BLaER1 treated with 17β-estradiol and CSF1 and Interleukin-3, amounts not matched to agents 10 nM and 100 nM (cell line): Measurements from ENCODE around the gene CACNB4.

Experiments used
- H3K27ac ChIP-seq, 11 experiments: shearing (Covaris generic); formaldehyde crosslinking; 2 replicates each; pipeline ENCODE4 v1.8.1; 2022
- H3K27me3 ChIP-seq, 11 experiments: shearing (Covaris generic); formaldehyde crosslinking; 2 replicates each; pipeline ENCODE4 v1.8.1; 2022
- H3K36me3 ChIP-seq, 11 experiments: shearing (Covaris generic); formaldehyde crosslinking; 2 replicates each; pipeline ENCODE4 v1.8.1; 2022
- H3K4me1 ChIP-seq, 10 experiments: shearing (Covaris generic); formaldehyde crosslinking; 2 replicates each; pipeline ENCODE4 v1.8.1; 2022
- H3K4me2 ChIP-seq, 11 experiments: shearing (Covaris generic); formaldehyde crosslinking; 2 replicates each; pipeline ENCODE4 v1.8.1; 2022
- H3K4me3 ChIP-seq, 10 experiments: shearing (Covaris generic); formaldehyde crosslinking; 2 replicates each; pipeline ENCODE4 v1.8.1; 2022
- H3K9ac ChIP-seq, 11 experiments: shearing (Covaris generic); formaldehyde crosslinking; 2 replicates each; pipeline ENCODE4 v1.8.1; 2022
- H3K9me3 ChIP-seq, 11 experiments: shearing (Covaris generic); formaldehyde crosslinking; replicated peaks in 1 of 11; 2 replicates each; pipeline ENCODE4 v1.8.1; 2022
- H4K20me1 ChIP-seq, 11 experiments: shearing (Covaris generic); formaldehyde crosslinking; 2 replicates each; pipeline ENCODE4 v1.8.1; 2022
- Cebpa-rat ChIP-seq, 11 experiments: shearing (Covaris generic); IDR thresholded peaks; 2 replicates each; pipeline ENCODE4 v1.8.1; 2022

Gene CACNB4

DNA sequence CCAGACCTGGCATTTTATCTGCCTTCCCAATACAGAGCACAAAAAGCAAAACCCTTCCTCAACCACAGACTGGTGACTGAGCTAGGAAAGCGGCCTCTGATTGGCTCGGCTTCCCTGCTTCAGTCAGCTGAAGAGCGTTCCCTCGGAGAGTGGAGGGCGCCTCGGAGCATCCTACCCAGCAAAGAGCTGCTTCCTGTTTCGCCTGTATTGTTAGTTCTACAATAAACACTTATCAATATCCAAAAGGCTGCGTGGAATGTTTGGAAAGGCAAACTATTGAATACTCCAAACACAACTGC lies 125.0 kb downstream of the CACNB4 start:
- Histone ChIP-seq H3K4me3 (no peak overlapping the region), H3K9me3 (no peaks in the 10 kb centered on the region), H3K4me2 (no peak overlapping the region), H3K27ac (no peak overlapping the region), H4K20me1 (no peaks in the 10 kb centered on the region), H3K36me3 (no peaks in the 10 kb centered on the region), H3K4me1 (no peaks in the 10 kb centered on the region), H3K27me3 (no peaks in the 10 kb centered on the region), H3K9ac (no peak overlapping the region)
- no peak for TF ChIP-seq Cebpa-rat (IDR thresholded peaks at IDR 0.05)

DNA sequence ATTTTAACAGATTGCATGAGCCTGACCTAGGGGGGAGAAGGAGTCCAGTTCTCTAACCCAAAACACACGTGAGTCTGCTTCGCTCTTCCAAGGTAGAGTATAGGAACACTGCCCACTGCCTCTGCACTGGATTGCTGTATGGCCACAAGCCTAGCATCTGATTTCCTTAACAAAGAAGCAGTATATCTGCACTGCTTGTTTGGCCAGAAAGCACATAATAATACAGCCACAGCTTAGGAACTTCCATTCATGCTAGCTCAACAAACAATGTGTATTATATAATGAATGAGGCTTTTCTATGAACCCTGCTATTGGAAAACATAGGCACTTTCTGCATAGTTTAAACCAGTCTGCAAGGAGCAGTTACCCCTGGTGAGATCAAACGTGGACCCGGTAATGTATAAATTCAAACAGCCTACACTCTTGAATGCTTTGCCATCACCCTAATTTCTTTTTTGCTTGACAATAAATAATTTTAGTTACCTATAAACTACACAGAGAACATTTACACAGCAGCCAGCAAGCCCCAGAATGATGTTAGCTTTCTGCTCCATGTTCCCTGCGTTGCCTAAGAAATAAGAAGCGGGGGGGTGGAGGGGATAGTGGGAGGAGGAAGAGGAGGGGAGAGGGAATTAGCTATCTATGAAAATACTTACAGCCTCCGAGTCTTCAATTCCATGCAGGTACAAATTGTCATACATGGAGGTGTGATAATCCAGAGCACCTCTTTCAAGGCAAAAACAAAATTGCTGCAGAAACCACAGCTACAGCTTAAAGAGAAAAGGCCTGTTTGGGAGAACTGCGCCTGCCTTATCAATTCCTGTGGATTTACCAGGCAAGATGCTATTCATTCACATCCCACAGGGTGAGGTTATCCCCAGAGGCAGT lies 125.6 kb downstream of the CACNB4 start:
- no peak overlapping the region for H3K9ac ChIP-seq

DNA sequence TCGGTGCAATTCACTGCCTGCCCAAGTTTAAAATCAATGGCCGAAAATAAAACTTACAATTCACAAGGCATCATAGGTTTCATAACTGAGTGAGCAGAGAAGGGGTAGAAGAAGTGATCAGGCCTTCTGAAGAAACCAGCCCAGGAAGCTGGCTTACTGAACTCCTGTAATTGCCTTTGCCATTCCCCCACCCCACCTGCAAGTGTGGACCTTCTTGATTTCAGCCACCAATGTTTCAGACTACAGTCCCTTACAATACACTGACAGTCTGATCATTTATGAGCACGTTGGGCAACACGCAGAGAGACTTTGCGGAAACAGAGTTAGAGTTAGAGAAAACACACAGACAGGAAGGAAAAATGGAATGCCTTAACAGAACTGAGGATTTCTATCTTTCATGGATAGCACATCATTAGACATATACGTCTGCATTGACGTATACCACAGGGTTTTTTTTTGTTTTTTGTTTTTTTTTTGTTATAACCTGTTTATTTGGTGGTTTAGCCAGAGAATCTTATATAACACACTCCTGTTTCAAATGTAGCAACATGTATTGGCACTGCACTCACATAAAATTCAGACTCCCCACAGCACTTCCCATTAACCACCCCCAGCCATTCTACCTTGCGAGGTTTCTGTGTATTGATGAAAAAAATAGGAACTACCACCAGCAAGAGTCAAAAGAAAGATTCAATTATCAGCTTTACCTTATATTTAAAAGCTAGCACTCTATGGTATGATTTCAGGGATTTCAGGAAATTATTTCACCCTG lies 126.4 kb downstream of the CACNB4 start:
- Histone ChIP-seq H3K36me3 (no peaks in the 10 kb centered on the region), H3K4me1 (no peaks in the 10 kb centered on the region), H3K27me3 (no peaks in the 10 kb centered on the region), H3K9me3 (no peaks in the 10 kb centered on the region), H3K4me2 (no peak overlapping the region), H3K27ac (no peak overlapping the region), H3K4me3 (no peak overlapping the region), H3K9ac (no peak overlapping the region), H4K20me1 (no peaks in the 10 kb centered on the region)
- no peak for TF ChIP-seq Cebpa-rat (IDR thresholded peaks at IDR 0.05)

More for the DNA sequence above, 125.6 kb downstream of the CACNB4 start:
- H3K36me3 ChIP-seq: no peaks in the 10 kb centered on the region
- no peaks in the 10 kb centered on the region for H4K20me1 ChIP-seq
- H3K27me3 ChIP-seq: no peaks in the 10 kb centered on the region
- no peak overlapping the region for H3K4me2 ChIP-seq
- H3K9me3 ChIP-seq: no peaks in the 10 kb centered on the region
- no peak overlapping the region for H3K4me3 ChIP-seq
- no peak overlapping the region for H3K27ac ChIP-seq
- no peak for TF ChIP-seq Cebpa-rat (IDR thresholded peaks at IDR 0.05)
- no peaks in the 10 kb centered on the region for H3K4me1 ChIP-seq

DNA sequence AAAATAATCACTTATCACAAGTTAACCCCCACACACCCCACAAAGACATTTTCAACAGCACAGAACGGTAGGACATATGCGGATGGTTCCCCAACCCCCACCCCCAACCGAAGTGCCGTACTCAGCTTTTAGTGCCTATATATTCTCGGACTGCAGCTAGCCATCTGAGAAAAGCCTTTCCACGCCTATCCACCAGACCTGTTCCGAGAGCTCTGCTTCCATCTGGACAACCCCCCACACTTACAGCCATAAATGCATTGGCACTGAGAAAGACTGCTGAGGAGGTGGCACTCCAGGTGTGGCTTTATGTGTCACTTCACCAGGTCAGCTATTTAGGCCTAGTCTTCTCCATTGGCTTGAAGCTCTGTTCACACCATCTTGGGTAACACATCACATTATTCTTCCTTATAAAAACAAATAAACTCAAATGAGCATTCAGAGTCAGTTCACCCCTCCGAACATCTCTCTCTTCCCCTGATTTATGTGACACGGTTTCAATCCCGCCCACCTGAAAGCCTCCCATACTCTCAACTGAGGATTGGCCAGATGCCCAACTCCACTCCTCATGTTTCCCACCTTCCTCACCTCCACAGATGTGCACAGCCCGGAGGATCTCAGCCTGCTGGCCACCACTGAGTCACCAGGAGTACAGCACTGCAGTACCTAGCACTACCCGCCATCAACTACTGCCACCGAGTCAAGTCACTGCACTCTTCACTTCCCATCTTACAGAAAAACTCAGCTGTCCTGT lies 127.4 kb downstream of the CACNB4 start:
- H3K4me3 ChIP-seq: no peak overlapping the region
- no peaks in the 10 kb centered on the region for H3K36me3 ChIP-seq
- H3K27me3 ChIP-seq: no peaks in the 10 kb centered on the region
- H3K4me2 ChIP-seq: no peak overlapping the region
- TF ChIP-seq Cebpa-rat (IDR thresholded peaks at IDR 0.05): no peak
- H3K27ac ChIP-seq: no peak overlapping the region
- no peaks in the 10 kb centered on the region for H3K4me1 ChIP-seq
- no peaks in the 10 kb centered on the region for H3K9me3 ChIP-seq
- no peak overlapping the region for H3K9ac ChIP-seq
- no peaks in the 10 kb centered on the region for H4K20me1 ChIP-seq

DNA sequence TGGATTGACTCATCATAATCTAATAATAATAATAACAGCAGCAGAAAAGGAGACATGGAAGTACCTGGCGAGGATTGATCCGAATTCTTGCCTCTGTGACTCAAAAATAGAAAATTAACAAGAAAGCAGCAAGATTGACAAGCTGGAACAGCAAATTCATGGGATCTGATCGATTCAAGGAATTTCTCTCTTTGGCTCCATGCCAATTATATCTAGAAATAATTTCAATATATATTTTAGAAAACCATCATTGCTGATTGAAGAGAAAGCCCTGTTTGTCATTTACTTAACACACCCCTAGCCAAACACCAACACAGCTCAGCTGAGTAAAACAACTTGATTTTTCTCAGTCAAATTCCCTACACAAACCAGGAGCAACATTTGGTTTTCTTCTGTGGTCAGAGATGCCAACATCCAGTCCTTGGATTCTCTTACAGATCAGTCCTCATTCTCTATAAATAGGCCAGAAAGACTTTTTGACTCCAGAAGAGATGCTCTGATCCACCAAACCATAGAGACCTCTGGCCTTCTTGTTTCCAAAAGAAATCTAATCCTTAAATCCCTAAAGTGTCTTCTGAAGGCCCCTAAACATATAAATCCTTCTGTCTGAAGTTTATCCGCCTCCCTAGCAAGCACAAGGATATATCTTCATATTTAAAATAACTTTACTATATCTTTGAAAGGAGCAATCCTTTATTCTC lies 129.9 kb downstream of the CACNB4 start:
- H3K4me3 ChIP-seq: no peak overlapping the region
- H3K4me2 ChIP-seq: no peak overlapping the region
- no peaks in the 10 kb centered on the region for H4K20me1 ChIP-seq
- no peaks in the 10 kb centered on the region for H3K4me1 ChIP-seq
- H3K27ac ChIP-seq: no peak overlapping the region
- no peaks in the 10 kb centered on the region for H3K9me3 ChIP-seq
- H3K9ac ChIP-seq: no peak overlapping the region
- no peaks in the 10 kb centered on the region for H3K36me3 ChIP-seq
- H3K27me3 ChIP-seq: no peaks in the 10 kb centered on the region
- TF ChIP-seq Cebpa-rat (IDR thresholded peaks at IDR 0.05): no peak

DNA sequence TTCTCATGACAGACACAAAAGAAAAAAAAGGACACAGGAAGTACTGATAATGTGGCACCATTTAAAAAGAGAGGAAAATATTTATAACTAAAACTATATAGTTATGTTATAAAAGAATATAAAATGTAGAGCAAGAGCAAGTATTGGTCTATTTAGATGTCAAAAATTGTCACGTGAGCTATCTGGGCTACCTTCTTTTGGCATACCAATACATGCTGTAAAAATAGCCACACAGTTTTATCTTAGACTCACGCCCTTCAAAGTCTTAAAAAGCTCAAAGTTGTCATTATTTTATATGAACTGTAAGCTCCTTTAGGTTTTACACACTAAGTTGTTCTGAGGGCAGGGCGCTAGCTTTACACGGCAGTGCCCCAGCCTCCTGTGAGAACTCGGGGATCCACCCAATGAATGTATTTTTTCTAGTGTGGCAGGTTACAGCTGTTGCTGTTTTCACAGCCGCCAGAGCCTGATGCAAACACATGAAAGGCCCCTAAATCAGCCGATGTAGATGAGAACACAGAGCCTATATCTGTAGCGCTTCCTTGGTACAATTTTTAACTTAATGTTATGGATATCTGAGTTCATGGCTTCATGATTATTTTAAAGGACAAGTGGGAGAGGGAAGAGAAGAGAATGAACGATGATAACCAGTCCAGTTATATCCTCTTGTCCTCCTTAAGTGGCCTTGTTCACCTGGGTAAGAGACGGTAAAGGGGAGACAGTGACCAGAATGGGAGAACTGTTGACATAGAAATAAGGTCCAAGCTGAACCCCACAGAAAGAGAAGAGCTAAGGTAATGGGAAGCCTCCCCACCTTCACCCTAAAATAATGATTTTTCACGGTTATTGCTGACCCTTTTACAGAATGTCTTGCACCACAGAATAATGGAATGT lies 130.8 kb downstream of the CACNB4 start:
- H3K27me3 ChIP-seq: no peaks in the 10 kb centered on the region
- no peak overlapping the region for H3K27ac ChIP-seq
- no peak for TF ChIP-seq Cebpa-rat (IDR thresholded peaks at IDR 0.05)
- no peak overlapping the region for H3K9ac ChIP-seq
- H3K4me3 ChIP-seq: no peak overlapping the region
- no peaks in the 10 kb centered on the region for H3K9me3 ChIP-seq
- H3K36me3 ChIP-seq: no peaks in the 10 kb centered on the region
- H3K4me2 ChIP-seq: no peak overlapping the region
- no peaks in the 10 kb centered on the region for H3K4me1 ChIP-seq
- H4K20me1 ChIP-seq: no peaks in the 10 kb centered on the region

DNA sequence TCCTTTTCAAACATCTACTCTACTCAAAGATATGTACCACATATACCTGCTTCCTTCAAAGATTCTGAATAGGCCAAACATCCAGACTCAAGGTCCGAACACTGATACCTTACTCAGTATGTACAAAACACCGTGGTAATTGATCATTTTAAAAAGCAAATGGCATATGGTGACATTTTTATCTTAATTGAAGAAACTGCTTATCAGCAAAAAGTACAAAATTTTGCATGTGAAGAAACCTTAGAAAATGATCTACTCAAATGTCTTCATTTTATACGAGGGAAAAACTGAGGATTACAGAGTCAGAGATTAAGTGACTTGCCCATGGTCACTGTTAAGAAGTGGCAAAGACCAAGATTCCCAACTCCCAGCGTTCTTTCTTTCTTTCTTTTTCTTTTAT lies 133.0 kb downstream of the CACNB4 start:
- Histone ChIP-seq H4K20me1 (no peaks in the 10 kb centered on the region), H3K4me1 (no peaks in the 10 kb centered on the region), H3K27me3 (no peaks in the 10 kb centered on the region), H3K27ac (no peak overlapping the region), H3K4me3 (no peak overlapping the region), H3K9me3 (no peaks in the 10 kb centered on the region), H3K9ac (no peak overlapping the region), H3K4me2 (no peak overlapping the region), H3K36me3 (no peaks in the 10 kb centered on the region)
- no peak for TF ChIP-seq Cebpa-rat (IDR thresholded peaks at IDR 0.05)

DNA sequence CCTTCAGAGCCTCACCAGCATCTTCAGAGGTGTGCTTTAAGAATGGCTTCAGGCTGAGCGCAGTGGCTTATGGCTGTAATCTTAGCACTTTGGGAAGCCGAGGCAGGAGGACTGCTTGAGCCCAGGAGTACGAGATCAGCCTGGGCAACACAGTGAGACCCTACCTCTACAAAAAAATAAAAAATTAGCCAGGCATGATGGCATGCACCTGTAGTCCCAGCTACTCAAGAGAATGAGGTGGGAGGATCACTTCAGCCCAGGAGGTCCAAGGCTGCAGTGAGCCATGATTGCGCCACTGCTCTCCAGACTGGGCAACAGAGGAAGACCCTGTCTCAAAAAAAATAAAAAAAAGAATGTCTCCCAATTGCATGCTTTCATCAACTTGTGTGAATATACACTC lies 137.3 kb downstream of the CACNB4 start:
- Histone ChIP-seq H3K9me3 (no peaks in the 10 kb centered on the region), H3K36me3 (no peaks in the 10 kb centered on the region), H3K9ac (no peak overlapping the region), H3K27ac (no peak overlapping the region), H3K4me3 (no peak overlapping the region), H3K4me2 (no peak overlapping the region), H3K27me3 (no peaks in the 10 kb centered on the region), H3K4me1 (no peaks in the 10 kb centered on the region), H4K20me1 (no peaks in the 10 kb centered on the region)
- no peak for TF ChIP-seq Cebpa-rat (IDR thresholded peaks at IDR 0.05)
